Keratinocyte (primary cell): ENCODE data around the gene SLC39A9. TPM values are rescaled to one million over a fixed set of nuclear protein-coding genes. Genes with fewer than 3 reads are reported as not detected.

ENCODE experiments used
- DNase-seq: peaks from one replicate; pipeline ENCODE4 v3.0.0-alpha.2; 2011; ENCODE audit warnings: low read depth, missing footprints, low spot score
- FAIRE-seq: peaks from 2 replicates; lab custom pipeline; 2011; peaks lifted over from hg19 to GRCh38; lab: Jason Lieb, UNC
- H2AFZ ChIP-seq: 2 replicates; pipeline ENCODE4 v1.6.0; 2012; ENCODE audit warnings: low read length, control low read depth, inconsistent platforms; ENCODE audit not compliant: control insufficient read depth
- H3K27ac ChIP-seq: 2 replicates; pipeline ENCODE4 v1.5.1; 2011; ENCODE audit warnings: low read length; ENCODE audit not compliant: control insufficient read depth, insufficient read depth
- H3K27me3 ChIP-seq: 3 replicates; pipeline ENCODE4 v1.6.0; 2011; ENCODE audit warnings: low read length; ENCODE audit not compliant: control insufficient read depth, insufficient read depth; ENCODE audit errors: extremely low read depth
- H3K36me3 ChIP-seq, 2 experiments: 2 replicates in 1 of 2; 3 replicates in 1 of 2; pipeline ENCODE4 v1.5.1; 2011; ENCODE audit warnings: low read length in 2 of 2, mild to moderate bottlenecking in 1 of 2; ENCODE audit not compliant: control insufficient read depth in 2 of 2, insufficient read depth in 2 of 2; ENCODE audit errors: extremely low read depth in 1 of 2
- H3K4me1 ChIP-seq: 3 replicates; pipeline ENCODE4 v1.5.1; 2011; ENCODE audit warnings: low read length; ENCODE audit not compliant: control insufficient read depth, insufficient read depth; ENCODE audit errors: extremely low read depth
- H3K4me2 ChIP-seq: 3 replicates; pipeline ENCODE4 v1.6.0; 2011; ENCODE audit warnings: low read depth, low read length; ENCODE audit not compliant: control insufficient read depth, insufficient read depth; ENCODE audit errors: extremely low read depth
- H3K4me3 ChIP-seq, 3 experiments: fragments of 200-600 bp in 1 of 3; sonication (generic) in 1 of 3; 2 replicates in 2 of 3; 3 replicates in 1 of 3; pipeline ENCODE4 v1.5.1; 2011 to 2016; ENCODE audit warnings: low read length in 3 of 3, mild to moderate bottlenecking in 3 of 3, control low read depth in 2 of 3, inconsistent platforms in 1 of 3, low read depth in 1 of 3, mixed read lengths in 1 of 3, mixed run types in 1 of 3, moderate library complexity in 1 of 3; ENCODE audit not compliant: control insufficient read depth in 2 of 3, insufficient read depth in 2 of 3; ENCODE audit errors: extremely low read depth in 1 of 3
- H3K79me2 ChIP-seq: 2 replicates; pipeline ENCODE4 v1.6.0; 2012; ENCODE audit warnings: low read length; ENCODE audit not compliant: control insufficient read depth, insufficient read depth
- H3K9ac ChIP-seq: 3 replicates; pipeline ENCODE4 v1.6.0; 2011; ENCODE audit warnings: low read length; ENCODE audit not compliant: control insufficient read depth, insufficient read depth; ENCODE audit errors: extremely low read depth
- H3K9me1 ChIP-seq: 3 replicates; pipeline ENCODE4 v1.6.0; 2011; ENCODE audit warnings: low read length; ENCODE audit not compliant: control insufficient read depth, insufficient read depth; ENCODE audit errors: extremely low read depth
- H3K9me3 ChIP-seq: 2 replicates; pipeline ENCODE4 v1.5.1; 2012; ENCODE audit warnings: low read depth, low read length; ENCODE audit not compliant: control insufficient read depth
- H4K20me1 ChIP-seq: 3 replicates; pipeline ENCODE4 v1.6.0; 2011; ENCODE audit warnings: low read length; ENCODE audit not compliant: control insufficient read depth, insufficient read depth; ENCODE audit errors: extremely low read depth
- EZH2 ChIP-seq: IDR thresholded peaks from one replicate; pipeline ENCODE4 v1.6.1; 2012; ENCODE audit warnings: inconsistent platforms, mild to moderate bottlenecking, low read length, moderate library complexity
- dilution Hi-C: fragments of 300-500 bp; cut with MboI; formaldehyde crosslinking; loops from one replicate; pipeline ENCODE4 v1.7.0; 2020; ENCODE audit warnings: low sequenced_read_pairs; ENCODE audit not compliant: extremely low pct_ligation_motif_present
- polyA plus RNA-seq, 5 experiments: library from polyadenylated mRNA; depleted of rRNA in 3 of 5; stranded (reverse) in 3 of 5; stranded (forward) in 1 of 5; unstranded in 1 of 5; fragments of >200 nt; gene quantifications; 1 replicate in 1 of 5; 2 replicates in 3 of 5; 3 replicates in 1 of 5; pipeline versions ENCODE4 v1.2.1 to v1.2.3, GENCODE V29; 2011 to 2012; ENCODE audit warnings: missing spikeins in 2 of 5, low read depth in 1 of 5, low replicate concordance in 1 of 5
- TF ChIP-seq, protein P1 (sequence below), 3 experiments: IDR thresholded peaks in 1 of 3; conservative IDR thresholded peaks in 1 of 3; optimal IDR thresholded peaks in 1 of 3; 2 replicates in 2 of 3; 3 replicates in 1 of 3; pipeline versions ENCODE3 to v1.5.1; 2011; ENCODE audit warnings: low read length in 3 of 3, mild to moderate bottlenecking in 3 of 3, moderate library complexity in 2 of 3, control low read depth in 1 of 3, inconsistent platforms in 1 of 3; ENCODE audit not compliant: insufficient read depth in 2 of 3; ENCODE audit errors: extremely low read depth in 1 of 3

Gene SLC39A9
- polyA plus RNA-seq, 1 donor (not counting 4 experiments of a cell fraction or from before 2014, with no cell fraction given) = 58.8 TPM

DNA sequence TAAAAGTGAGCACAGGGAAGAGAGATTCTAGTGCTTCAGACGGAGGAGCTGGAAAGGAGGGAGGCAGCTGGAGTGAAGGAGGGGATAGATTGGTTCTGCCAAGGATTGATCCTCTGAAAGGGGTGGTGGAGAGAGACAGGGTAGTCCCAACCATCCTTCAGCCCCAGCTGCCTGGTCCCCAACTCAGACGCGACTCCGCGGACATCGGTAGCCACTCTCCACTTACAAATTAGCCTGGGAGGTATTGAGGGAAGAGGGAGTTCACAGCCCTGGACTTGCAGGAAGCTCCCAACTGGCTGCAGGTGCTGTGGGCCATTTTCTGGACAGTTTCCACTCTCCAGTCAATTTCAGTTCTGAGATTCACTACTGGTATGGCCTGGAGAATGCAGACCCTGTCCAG is 87.2 kb downstream of the SLC39A9 start:
- DNase-seq = no peak
- H3K4me2 ChIP-seq = no peak overlapping the region
- H3K4me3 ChIP-seq = no peak overlapping the region
- no peaks in the 10 kb centered on the region for H3K4me1 ChIP-seq
- no peaks in the 10 kb centered on the region for H3K9me1 ChIP-seq
- peaks cover 71% of the 10 kb centered on the region for H3K27me3 ChIP-seq
- H3K9me3 ChIP-seq = no peaks in the 10 kb centered on the region
- no peak overlapping the region for H3K9ac ChIP-seq
- dilution Hi-C loops = no loop called here
- no peak for TF ChIP-seq EZH2
- TF ChIP-seq, protein P1, sequence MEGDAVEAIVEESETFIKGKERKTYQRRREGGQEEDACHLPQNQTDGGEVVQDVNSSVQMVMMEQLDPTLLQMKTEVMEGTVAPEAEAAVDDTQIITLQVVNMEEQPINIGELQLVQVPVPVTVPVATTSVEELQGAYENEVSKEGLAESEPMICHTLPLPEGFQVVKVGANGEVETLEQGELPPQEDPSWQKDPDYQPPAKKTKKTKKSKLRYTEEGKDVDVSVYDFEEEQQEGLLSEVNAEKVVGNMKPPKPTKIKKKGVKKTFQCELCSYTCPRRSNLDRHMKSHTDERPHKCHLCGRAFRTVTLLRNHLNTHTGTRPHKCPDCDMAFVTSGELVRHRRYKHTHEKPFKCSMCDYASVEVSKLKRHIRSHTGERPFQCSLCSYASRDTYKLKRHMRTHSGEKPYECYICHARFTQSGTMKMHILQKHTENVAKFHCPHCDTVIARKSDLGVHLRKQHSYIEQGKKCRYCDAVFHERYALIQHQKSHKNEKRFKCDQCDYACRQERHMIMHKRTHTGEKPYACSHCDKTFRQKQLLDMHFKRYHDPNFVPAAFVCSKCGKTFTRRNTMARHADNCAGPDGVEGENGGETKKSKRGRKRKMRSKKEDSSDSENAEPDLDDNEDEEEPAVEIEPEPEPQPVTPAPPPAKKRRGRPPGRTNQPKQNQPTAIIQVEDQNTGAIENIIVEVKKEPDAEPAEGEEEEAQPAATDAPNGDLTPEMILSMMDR (optimal IDR thresholded peaks at IDR 0.05 in 1 of 3, IDR thresholded peaks at IDR 0.05 in 1 of 3, conservative IDR thresholded peaks at IDR 0.05 in 1 of 3; ENCODE audit: extremely low read depth in 1 of 3, insufficient read depth in 2 of 3, low read length in 3 of 3) = no peak
- no peak overlapping the region for H2AFZ ChIP-seq
- H3K36me3 ChIP-seq = no peaks in the 10 kb centered on the region
- H4K20me1 ChIP-seq = peaks cover 2% of the 10 kb centered on the region
- H3K79me2 ChIP-seq = no peaks in the 10 kb centered on the region
- no peak overlapping the region for H3K27ac ChIP-seq
- FAIRE-seq = no peak

GRCh38 chr14:69487226-69487625 is 88.7 kb downstream of the SLC39A9 start:
- DNase-seq (no peak), FAIRE-seq (no peak)
- Histone ChIP-seq H3K27ac (no peak overlapping the region), H3K9ac (no peak overlapping the region), H3K27me3 (peaks cover 70% of the 10 kb centered on the region), H3K4me2 (no peak overlapping the region), H3K79me2 (no peaks in the 10 kb centered on the region), H2AFZ (no peak overlapping the region), H3K9me1 (no peaks in the 10 kb centered on the region), H3K4me1 (no peaks in the 10 kb centered on the region), H4K20me1 (peaks cover 2% of the 10 kb centered on the region), H3K4me3 (no peak overlapping the region), H3K9me3 (no peaks in the 10 kb centered on the region), H3K36me3 (no peaks in the 10 kb centered on the region)
- dilution Hi-C loops = no loop called here
- TF ChIP-seq EZH2 = no peak
- TF ChIP-seq, protein P1 (optimal IDR thresholded peaks at IDR 0.05 in 1 of 3, IDR thresholded peaks at IDR 0.05 in 1 of 3, conservative IDR thresholded peaks at IDR 0.05 in 1 of 3; ENCODE audit: extremely low read depth in 1 of 3, insufficient read depth in 2 of 3, low read length in 3 of 3) = no peak
